NB4 (cell line): ENCODE results near the gene HNMT.

Experiments used
- CTCF ChIP-seq: IDR thresholded peaks from one replicate; pipeline ENCODE4 v1.5.1; 2012; ENCODE audit warnings: low read depth, low read length
- POLR2A ChIP-seq: IDR thresholded peaks from 2 replicates; pipeline ENCODE4 v1.6.1; 2011; ENCODE audit warnings: mild to moderate bottlenecking; ENCODE audit not compliant: insufficient read length; ENCODE audit errors: extremely low read depth
- TF ChIP-seq, protein P1 (sequence below): IDR thresholded peaks from 2 replicates; pipeline ENCODE4 v1.6.1; 2011; ENCODE audit warnings: low read depth, low read length

GRCh38 chr2:137961602-137962001 is 2.7 kb upstream of the HNMT start:
- TF ChIP-seq CTCF (no peak), POLR2A (no peak)
- TF ChIP-seq, protein P1, sequence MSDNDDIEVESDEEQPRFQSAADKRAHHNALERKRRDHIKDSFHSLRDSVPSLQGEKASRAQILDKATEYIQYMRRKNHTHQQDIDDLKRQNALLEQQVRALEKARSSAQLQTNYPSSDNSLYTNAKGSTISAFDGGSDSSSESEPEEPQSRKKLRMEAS: no peak
